Bronchial epithelial cell (primary cell): ENCODE results near the gene FAM151B. TPM values are rescaled to one million over a fixed set of nuclear protein-coding genes. Genes with fewer than 3 reads are reported as not detected.

ENCODE experiments used
- DNase-seq: peaks from one replicate; pipeline ENCODE4 v3.0.0-alpha.2; 2010; ENCODE audit warnings: low read depth
- FAIRE-seq: peaks from 2 replicates; lab custom pipeline; 2011; peaks lifted over from hg19 to GRCh38; lab: Jason Lieb, UNC
- H3K27me3 ChIP-seq: 2 replicates; pipeline ENCODE4 v1.5.1; 2011; ENCODE audit warnings: low read length; ENCODE audit not compliant: control insufficient read depth, insufficient read depth
- H3K36me3 ChIP-seq: 2 replicates; pipeline ENCODE4 v1.5.1; 2011; ENCODE audit warnings: low read length; ENCODE audit not compliant: control insufficient read depth, insufficient read depth
- H3K4me3 ChIP-seq: 2 replicates; pipeline ENCODE4 v1.5.1; 2011; ENCODE audit warnings: mild to moderate bottlenecking, low read depth, low read length, control low read depth
- total RNA-seq: library from RNA; depleted of rRNA; stranded (reverse); fragments of >200 nt; gene quantifications from 2 replicates; pipeline ENCODE4 v1.2.1, GENCODE V29; 2014
- TF ChIP-seq, protein P1 (sequence below): IDR thresholded peaks from 2 replicates; pipeline ENCODE4 v1.5.1; 2011; ENCODE audit warnings: mild to moderate bottlenecking, moderate library complexity, low read length, control low read depth, inconsistent platforms; ENCODE audit not compliant: insufficient read depth, severe bottlenecking

FAM151B gene
- total RNA-seq, 1 donor from 2014 or later, result 0.79 TPM

DNA sequence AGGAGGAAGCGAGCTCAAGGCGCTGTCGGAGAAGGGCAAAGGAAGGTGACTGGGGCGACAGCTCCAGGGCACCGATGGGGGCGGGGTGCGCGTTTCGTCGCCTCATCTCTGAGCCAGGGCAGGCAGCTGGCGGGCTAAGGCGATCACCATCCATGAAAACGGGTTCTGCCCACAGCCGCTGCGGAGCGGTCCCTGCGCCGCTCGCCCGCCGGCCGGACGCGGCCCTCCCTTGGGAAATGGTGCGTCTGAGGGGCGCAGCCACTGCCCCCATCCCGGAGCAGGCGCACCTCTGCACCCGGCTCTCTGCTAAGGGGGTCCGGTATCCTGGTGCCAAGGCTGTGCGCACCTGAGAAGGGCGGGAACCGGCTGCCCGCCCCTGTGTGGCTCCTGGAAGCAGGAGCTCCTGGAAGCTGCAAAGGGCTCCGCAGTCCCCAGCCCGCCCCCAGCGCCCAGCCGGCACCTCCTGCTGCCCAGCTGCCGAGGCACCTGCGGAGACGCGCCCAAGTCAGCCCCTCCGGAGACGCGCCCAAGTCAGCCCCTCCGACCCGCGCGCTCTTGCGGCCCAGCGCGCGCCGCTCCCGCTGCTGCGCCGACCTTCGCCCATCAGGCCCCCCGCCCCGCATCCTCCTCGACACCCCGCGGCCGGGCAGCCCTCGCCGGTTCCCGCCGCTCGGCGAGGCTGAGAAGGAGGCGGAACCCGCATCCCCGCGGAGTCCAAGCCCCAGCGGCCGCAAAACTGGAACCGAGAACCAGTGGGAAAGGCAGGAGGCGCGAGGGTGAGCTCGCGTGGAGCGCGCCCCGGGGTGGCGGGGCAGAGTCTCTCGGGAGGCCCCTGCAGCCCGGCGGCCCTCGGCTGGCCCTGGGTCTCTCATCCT lies 81.4 kb downstream of the FAM151B start:
- Histone ChIP-seq H3K4me3 (peak overlapping the region; percentile 12), H3K36me3 (no peaks in the 10 kb centered on the region), H3K27me3 (peaks cover 17% of the 10 kb centered on the region)
- TF ChIP-seq, protein P1, sequence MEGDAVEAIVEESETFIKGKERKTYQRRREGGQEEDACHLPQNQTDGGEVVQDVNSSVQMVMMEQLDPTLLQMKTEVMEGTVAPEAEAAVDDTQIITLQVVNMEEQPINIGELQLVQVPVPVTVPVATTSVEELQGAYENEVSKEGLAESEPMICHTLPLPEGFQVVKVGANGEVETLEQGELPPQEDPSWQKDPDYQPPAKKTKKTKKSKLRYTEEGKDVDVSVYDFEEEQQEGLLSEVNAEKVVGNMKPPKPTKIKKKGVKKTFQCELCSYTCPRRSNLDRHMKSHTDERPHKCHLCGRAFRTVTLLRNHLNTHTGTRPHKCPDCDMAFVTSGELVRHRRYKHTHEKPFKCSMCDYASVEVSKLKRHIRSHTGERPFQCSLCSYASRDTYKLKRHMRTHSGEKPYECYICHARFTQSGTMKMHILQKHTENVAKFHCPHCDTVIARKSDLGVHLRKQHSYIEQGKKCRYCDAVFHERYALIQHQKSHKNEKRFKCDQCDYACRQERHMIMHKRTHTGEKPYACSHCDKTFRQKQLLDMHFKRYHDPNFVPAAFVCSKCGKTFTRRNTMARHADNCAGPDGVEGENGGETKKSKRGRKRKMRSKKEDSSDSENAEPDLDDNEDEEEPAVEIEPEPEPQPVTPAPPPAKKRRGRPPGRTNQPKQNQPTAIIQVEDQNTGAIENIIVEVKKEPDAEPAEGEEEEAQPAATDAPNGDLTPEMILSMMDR, result no peak
- FAIRE-seq (no peak), DNase-seq (no peak)

DNA sequence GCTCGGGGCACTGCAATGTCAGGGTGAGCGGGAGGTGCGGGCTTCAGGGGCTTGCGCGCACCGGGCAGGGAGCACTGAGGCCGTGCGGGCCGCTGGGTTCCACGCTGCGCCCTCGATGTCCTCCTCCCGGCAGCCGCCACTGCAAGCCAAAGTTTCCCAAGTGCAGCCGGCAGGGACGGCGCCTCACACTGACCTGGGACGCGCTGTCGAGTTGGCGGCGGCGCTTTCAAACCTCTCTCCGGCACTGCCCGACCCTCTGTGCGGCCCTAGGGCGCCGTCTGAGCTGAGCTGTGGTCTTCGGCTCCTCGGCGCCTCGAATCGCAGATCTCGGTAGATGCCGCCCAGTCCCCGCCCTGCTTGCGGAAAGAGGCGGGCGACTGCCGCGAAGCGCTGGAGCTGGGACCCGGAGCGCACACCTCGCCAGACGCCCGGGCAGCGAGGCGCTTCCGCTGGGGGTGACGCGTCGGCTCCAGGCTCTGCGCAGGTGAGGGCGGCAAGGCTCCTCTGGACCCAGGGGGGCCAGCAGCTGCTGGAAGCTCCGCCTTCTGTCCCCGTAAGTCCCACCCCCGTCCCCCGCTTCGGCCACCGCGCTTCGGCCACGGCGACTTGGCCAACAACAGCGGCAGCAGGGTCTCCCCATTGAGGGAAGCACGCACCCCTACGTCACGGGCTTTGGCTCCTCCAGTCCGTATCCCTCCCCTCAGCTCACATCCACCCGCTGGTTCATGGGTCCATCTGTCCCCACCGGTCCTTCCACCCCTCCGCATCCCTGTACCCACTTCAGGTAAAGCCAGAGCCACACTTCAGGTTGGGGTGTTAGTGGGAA lies 82.3 kb downstream of the FAM151B start, which contains the start of gene ANKRD34B:
Gene ANKRD34B (minus strand): TSS at position 320 of the 826 bp plus-strand sequence. CDS start 10,261 bp downstream, outside the sequence.
- no peak for DNase-seq
- Histone ChIP-seq H3K36me3 (no peaks in the 10 kb centered on the region), H3K4me3 (peak within 1 kb of the TSS; percentile 12), H3K27me3 (peaks cover 16% of the 10 kb centered on the region)
- no peak for FAIRE-seq
- TF ChIP-seq, protein P1, result no peak

DNA sequence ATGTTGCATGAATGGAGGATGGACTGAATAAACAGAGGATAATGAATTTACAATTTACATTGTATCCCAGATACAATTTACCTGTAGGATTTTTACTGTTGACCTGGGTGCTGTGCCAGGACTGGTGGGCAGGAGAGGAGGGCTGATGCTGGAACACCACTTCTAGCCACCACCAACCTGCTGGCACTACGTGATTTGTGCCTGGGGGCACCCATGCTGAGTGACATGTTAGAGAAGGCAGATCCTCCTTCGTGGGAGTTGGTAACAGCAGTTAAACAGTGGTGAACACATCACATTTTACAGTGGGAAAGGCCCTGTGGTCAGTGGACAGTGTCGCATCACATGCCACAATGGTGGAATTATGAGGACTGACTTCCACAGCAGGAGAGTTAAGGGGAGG lies 85.2 kb downstream of the FAM151B start:
- TF ChIP-seq, protein P1, result no peak
- Histone ChIP-seq H3K27me3 (peaks cover 14% of the 10 kb centered on the region), H3K4me3 (no peak overlapping the region), H3K36me3 (no peaks in the 10 kb centered on the region)
- DNase-seq (no peak), FAIRE-seq (no peak)

DNA sequence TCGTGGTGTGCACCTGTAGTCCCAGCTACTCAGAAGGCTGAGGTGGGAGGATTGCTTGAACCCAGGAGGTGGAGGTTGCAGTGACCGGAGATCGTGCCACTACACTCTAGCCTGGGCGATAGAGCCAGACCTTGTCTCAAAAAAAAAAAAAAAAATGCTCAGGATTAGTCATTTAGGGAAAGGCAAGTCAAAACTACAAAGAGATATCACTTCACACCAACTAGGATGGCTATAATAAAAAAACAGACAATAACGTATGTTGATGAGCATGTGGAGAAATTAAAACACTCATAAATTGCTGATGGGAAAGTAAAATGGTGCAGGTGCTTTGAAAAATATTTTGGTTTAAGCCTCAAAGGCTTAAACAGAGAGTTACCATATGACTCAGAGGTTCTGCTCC lies 88.5 kb downstream of the FAM151B start:
- Histone ChIP-seq H3K36me3 (no peaks in the 10 kb centered on the region), H3K27me3 (no peaks in the 10 kb centered on the region), H3K4me3 (no peak overlapping the region)
- DNase-seq (no peak), FAIRE-seq (no peak)
- TF ChIP-seq, protein P1, result no peak

DNA sequence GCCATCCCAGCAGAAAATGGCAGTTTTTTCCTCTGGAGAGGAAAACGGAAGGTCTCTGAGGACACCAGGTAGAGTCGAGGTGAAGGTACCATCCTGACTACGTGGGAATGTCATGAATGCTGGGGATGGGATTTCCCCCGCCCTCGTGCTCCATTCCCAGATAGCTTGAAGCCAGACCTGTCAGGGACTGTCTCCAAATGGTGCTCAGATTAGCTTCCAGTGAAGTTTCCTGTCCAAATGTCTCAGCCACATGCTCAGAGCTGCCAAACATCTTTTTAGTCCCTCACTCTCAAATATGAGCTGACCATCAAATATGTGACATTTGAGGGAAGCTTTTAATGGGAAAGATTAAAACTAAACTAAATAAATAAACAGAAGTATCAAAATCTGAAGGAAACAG lies 89.8 kb downstream of the FAM151B start:
- no peak for FAIRE-seq
- Histone ChIP-seq H3K36me3 (no peaks in the 10 kb centered on the region), H3K4me3 (no peak overlapping the region), H3K27me3 (no peaks in the 10 kb centered on the region)
- TF ChIP-seq, protein P1, result no peak
- DNase-seq, result no peak
